Neural cell (in vitro differentiated cells): Measurements from ENCODE around the gene LIPC.

Source experiments
- EP300 ChIP-seq: fragments of 450-650 bp; conservative IDR thresholded peaks from 2 replicates; pipeline ENCODE4 v1.6.1; 2014; ENCODE audit warnings: antibody characterized with exemption, mild to moderate bottlenecking, moderate library complexity; ENCODE audit not compliant: poor library complexity, severe bottlenecking
- EZH2 ChIP-seq: fragments of 200-600, 300-800 bp; shearing (Covaris generic), sonication (generic); IDR thresholded peaks from 2 replicates; pipeline ENCODE4 v1.6.1; 2014; ENCODE audit warnings: antibody characterized with exemption, low read length, borderline replicate concordance, mild to moderate bottlenecking; ENCODE audit not compliant: insufficient read depth, poor library complexity, severe bottlenecking
- TAF1 ChIP-seq: IDR thresholded peaks from 2 replicates; pipeline ENCODE4 v1.6.1; 2012; ENCODE audit warnings: low read depth
- TF ChIP-seq, protein P1 (sequence below): fragments of 450-650 bp; IDR thresholded peaks from 2 replicates; pipeline ENCODE4 v1.5.1; 2014; ENCODE audit warnings: antibody characterized with exemption, mild to moderate bottlenecking, moderate library complexity; ENCODE audit not compliant: poor library complexity, severe bottlenecking
- TF ChIP-seq, protein P2 (sequence below): IDR thresholded peaks from 2 replicates; pipeline ENCODE4 v1.6.1; 2012; ENCODE audit warnings: borderline replicate concordance

DNA sequence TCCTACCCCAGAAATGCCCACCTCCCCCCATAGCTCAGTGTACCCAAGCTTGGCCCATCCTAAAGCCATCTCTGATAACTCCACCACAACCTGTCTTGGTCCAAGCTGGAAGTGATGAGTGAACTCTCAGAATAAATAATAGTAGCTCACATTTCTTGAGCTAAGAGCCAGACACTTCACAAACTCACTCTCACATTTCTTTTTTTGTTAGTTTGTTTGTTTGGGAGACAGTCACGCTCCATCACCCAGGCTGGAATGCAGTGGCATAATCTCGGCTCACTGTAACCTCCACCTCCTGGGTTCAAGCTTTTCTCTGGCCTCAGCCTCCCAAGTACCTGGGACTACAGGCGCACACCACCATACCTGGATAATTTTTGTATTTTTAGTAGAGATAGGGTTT is 46.2 kb downstream of the LIPC start:
- TF ChIP-seq, protein P1, sequence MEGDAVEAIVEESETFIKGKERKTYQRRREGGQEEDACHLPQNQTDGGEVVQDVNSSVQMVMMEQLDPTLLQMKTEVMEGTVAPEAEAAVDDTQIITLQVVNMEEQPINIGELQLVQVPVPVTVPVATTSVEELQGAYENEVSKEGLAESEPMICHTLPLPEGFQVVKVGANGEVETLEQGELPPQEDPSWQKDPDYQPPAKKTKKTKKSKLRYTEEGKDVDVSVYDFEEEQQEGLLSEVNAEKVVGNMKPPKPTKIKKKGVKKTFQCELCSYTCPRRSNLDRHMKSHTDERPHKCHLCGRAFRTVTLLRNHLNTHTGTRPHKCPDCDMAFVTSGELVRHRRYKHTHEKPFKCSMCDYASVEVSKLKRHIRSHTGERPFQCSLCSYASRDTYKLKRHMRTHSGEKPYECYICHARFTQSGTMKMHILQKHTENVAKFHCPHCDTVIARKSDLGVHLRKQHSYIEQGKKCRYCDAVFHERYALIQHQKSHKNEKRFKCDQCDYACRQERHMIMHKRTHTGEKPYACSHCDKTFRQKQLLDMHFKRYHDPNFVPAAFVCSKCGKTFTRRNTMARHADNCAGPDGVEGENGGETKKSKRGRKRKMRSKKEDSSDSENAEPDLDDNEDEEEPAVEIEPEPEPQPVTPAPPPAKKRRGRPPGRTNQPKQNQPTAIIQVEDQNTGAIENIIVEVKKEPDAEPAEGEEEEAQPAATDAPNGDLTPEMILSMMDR = no peak
- TF ChIP-seq TAF1 (no peak), EZH2 (no peak), EP300 (no peak)
- TF ChIP-seq, protein P2, sequence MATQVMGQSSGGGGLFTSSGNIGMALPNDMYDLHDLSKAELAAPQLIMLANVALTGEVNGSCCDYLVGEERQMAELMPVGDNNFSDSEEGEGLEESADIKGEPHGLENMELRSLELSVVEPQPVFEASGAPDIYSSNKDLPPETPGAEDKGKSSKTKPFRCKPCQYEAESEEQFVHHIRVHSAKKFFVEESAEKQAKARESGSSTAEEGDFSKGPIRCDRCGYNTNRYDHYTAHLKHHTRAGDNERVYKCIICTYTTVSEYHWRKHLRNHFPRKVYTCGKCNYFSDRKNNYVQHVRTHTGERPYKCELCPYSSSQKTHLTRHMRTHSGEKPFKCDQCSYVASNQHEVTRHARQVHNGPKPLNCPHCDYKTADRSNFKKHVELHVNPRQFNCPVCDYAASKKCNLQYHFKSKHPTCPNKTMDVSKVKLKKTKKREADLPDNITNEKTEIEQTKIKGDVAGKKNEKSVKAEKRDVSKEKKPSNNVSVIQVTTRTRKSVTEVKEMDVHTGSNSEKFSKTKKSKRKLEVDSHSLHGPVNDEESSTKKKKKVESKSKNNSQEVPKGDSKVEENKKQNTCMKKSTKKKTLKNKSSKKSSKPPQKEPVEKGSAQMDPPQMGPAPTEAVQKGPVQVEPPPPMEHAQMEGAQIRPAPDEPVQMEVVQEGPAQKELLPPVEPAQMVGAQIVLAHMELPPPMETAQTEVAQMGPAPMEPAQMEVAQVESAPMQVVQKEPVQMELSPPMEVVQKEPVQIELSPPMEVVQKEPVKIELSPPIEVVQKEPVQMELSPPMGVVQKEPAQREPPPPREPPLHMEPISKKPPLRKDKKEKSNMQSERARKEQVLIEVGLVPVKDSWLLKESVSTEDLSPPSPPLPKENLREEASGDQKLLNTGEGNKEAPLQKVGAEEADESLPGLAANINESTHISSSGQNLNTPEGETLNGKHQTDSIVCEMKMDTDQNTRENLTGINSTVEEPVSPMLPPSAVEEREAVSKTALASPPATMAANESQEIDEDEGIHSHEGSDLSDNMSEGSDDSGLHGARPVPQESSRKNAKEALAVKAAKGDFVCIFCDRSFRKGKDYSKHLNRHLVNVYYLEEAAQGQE = no peak
